ENCODE measurements around the gene MIGA2.

MIGA2 gene

DNA sequence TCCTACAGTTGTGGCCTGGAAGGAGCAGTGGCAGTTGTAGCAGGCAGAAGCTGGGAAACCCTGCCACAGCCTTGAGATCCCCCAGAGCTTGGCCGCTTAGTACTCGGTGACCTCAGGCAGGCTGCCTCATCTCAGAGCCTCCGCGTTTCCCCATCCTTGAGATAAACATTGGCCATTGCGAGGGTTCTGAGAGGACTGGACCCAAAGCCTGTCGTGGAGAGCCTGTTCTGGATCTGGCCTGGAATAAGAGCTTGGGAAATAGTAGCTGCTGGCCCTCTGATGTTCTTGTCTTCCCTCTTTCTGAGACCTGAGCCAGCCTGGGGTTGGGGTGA, 1.3 kb downstream of the MIGA2 start:
- no peak for DNase-seq (ENCODE audit: low read depth)

GRCh38 chr9:129038109-129038852, 1.9 kb downstream of the MIGA2 start:
- no peak for DNase-seq (ENCODE audit: low read depth)

DNA sequence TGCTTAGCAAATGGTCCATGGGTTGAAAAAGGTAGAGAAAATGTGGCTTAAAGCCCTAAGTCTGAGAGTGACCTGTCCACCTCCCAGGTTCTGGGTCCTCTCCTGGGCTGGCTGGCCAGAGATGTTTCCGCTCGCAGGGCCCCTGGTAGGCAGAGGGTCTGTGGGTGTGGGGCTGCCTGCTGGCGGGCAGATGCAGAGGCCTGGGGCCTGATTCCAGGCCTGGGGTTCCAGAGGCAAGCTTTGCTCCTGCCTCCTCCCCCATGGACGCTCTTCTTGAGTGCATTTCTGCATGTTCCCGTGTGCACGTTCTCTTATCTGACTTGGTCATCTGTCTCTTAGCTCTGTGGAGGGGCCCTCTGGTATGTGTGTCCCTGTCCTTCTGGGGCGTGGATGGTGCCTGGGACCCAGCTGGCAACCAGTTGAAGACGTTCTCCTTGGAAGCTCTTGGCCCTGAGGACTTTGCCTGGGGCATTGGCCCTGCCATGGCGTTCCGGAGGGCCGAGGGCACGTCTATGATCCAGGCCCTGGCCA, 3.8 kb downstream of the MIGA2 start:
- DNase-seq (ENCODE audit: low read depth) = no peak

DNA sequence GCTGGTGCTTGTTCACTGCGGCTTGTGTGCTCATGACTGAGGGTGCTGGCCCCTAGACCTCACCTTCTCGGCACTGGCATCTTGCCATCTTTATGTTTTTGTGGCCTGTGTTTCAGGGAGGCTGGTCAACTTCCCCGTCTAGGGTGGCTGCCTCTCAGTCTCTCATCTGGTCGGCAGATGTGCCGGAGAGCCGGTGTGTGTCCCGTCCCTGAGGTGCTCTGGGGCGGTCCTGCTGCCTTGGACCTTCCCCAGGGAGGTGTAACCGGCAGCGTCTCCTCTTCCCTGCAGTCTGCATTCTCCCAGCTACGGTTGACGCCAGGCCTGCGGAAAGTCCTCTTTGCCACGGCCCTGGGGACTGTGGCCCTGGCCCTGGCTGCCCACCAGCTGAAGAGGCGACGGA, 5.6 kb downstream of the MIGA2 start:
- DNase-seq (ENCODE audit: low read depth) = no peak

- no peak for DNase-seq (ENCODE audit: low read depth)
These were observed 16.2 kb downstream of the MIGA2 start for GRCh38 chr9:129052592-129052991.

DNA sequence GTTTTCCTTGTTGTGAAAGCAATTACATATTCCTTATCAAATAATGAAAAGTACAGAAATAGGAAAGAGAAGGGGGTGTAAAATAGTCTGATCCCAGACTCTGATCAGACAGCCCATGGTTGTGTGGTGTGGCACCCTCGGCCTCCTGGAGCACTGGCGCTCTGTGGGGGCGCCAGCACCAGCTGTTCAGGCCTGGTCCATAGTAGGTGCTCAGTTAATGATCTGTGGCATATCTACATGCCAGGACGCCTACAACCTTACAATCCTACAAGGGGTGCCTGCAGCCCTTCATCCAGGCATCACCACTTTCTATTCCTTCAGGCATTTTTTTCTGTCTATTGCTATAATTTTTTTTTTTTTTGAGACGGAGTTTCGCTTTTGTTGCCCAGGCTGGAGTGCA, 16.6 kb downstream of the MIGA2 start:
- DNase-seq (ENCODE audit: low read depth) = no peak

DNA sequence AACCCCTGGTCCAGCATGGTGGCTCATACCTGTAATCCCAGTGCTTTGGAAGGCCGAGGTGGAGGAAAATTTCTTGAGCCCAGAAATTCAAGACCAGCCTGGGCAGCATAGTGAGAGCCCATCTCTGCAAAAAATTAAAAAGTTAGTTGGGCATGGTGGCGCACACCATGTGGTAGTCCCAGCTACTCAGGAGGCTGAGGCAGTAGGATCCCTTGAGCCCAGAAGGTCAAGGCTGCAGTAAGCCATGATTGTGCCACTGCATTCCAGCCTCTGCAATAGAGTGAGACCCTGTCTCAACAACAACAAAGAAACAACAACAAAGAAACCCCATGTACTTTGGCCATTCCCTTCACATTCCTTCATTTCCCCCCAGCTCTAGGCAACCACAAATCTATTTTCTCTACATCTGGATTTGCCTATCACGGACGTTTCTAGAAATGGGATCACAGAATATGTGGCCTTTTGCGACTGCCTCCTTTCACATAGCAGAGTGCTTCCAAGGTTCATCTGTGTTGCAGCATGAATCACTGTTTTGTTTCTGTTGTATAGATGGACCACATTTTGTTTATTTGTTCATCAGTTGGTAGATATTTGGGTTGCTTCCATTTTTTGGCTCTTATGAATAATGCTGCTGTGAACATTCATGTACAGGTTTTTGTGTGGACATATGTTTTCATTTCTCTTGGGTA, 17.9 kb downstream of the MIGA2 start:
- no peak for DNase-seq (ENCODE audit: low read depth)

- no peak for DNase-seq (ENCODE audit: low read depth)
These were observed 22.8 kb downstream of the MIGA2 start for GRCh38 chr9:129058965-129059795.

DNA sequence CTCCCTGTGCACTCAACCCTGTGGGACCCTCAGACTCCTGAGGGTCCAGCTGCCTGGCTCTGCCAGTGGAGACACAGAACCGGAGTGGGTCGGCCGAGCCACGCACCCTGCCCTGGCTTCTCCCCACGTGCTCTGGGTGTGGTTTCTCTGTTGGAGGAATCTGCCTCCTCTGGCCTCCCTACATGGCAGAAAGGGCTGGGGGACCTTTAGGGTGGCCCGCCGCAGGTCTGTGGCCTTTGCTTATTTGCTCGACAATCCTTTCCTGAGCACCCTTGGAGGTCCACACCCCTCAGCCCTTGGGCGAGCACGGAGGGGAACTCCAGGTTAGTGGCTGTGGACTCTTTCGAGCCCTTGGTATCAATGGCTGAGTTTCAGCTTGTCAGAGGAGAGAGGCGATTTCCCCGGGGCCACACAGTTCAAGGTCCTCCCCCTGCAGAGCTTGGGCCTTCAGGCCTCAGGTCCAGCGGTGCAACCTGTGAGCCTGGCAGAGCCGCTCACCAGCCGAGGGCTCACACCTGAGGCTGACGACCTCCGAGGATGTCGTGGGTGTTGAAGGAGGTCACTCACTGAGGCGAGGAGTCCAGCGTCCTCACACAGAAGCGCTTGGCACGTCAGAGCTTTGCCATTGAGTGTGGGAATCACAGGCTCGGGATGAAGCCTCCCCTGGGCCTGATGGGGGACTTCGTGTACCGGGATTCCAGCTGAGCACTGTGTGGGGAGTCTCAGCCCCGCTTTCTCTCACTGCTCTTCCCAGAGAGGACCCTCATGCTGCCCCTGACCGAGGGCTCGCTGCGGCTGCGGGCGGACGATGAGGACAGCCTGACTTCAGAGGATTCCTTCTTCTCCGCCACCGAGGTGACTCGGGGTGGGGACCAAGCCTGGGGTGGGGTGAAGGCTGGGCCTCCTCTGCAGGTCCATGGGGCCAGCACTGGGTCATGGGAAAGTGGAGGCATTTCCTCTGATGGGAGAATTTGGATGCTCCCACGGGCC, 23.7 kb downstream of the MIGA2 start:
- DNase-seq (ENCODE audit: low read depth) = no peak

GRCh38 chr9:129060991-129061390, 24.6 kb downstream of the MIGA2 start:
- DNase-seq (ENCODE audit: low read depth) = no peak

DNA sequence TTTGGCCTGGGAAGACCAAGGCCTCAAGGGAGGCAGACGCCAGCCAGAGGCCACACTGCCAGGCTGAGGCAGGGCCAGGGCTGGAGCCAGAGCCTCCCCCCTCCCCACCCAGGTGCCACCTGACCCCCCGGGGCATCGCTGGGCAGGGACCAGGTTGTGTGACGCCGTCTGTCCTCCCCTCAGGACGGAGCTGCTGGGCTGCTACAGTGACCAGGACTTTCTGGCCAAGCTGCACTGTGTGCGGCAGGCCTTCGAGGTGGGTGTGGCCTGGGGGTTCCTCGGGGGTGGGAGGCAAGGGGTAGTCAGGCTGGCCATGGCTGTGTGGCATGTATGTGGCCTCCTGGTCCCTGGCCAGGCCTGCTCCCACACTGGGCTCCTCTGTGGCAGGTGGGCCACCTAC, 26.6 kb downstream of the MIGA2 start:
- no peak for DNase-seq (ENCODE audit: low read depth)

DNA sequence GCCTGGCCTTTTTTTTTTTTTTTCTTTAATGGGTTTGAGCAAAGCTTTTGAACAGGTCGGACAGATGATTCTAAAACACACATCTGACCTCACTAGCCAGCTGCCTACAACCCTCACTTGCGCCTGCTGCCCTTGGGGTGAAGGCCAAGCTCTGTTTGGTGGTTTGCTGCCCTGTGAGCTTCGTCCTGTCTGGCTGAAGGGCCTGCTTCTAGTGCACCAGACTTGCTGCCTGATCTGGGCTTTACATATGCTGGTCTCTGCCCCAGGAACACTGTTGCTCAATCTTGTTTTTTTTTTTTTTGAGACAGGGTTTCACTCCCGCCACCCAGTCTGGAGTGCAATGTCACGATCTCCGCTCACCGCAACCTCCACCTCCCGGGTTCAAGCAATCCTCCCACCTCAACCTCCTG, 28.1 kb downstream of the MIGA2 start:
- no peak for DNase-seq (ENCODE audit: low read depth)

GRCh38 chr9:129068110-129068509, 31.7 kb downstream of the MIGA2 start:
- DNase-seq (ENCODE audit: low read depth) = no peak

DNA sequence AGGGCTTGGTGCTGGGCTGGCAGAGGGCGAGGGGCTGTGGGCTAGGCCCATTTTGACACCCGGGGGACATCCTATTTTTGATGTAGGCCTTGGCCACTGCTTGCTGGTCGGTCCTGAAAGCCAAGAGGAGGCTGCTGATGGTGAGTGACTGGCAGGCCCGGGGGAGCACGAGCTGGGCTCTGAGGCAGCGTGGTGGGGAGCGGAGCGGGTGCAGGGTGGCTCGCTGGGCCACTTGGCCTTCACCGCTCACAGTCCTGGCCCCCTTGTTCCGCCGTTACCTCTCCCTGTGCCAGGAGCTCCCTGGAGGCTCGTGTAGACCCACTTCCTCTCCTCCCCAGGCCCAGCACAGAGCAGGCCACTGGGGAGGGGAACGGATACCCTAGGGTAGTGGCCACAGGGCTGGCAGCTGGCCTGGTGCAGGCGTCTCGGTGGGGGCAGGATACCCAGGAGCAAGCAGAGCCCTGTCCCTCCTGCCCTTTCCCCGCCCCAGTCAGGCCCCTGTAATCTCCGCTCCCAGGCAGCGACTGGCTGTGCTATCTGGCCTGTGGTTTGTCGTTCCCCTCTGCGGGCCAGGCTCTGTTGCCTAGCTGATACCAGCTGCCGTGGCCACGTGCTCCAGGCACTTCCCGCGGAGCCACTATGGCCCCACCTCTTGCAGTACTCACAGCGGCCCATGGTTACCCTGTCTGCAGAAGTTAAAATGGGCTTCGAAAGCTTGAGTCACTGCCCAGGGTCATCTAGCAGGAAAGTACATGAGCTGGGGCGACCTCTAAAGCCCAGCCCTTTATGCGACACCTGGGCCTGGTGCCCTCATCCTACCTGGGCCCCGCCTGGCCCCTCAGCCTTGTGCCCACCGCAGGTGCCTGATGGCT, 32.8 kb downstream of the MIGA2 start:
- peak; percentile 42 for DNase-seq (ENCODE audit: low read depth)

- DNase-seq (ENCODE audit: low read depth) = no peak
These were observed 33.6 kb downstream of the MIGA2 start for GRCh38 chr9:129069862-129070641.

GRCh38 chr9:129070696-129071525, 34.5 kb downstream of the MIGA2 start:
- no peak for DNase-seq (ENCODE audit: low read depth)

DNA sequence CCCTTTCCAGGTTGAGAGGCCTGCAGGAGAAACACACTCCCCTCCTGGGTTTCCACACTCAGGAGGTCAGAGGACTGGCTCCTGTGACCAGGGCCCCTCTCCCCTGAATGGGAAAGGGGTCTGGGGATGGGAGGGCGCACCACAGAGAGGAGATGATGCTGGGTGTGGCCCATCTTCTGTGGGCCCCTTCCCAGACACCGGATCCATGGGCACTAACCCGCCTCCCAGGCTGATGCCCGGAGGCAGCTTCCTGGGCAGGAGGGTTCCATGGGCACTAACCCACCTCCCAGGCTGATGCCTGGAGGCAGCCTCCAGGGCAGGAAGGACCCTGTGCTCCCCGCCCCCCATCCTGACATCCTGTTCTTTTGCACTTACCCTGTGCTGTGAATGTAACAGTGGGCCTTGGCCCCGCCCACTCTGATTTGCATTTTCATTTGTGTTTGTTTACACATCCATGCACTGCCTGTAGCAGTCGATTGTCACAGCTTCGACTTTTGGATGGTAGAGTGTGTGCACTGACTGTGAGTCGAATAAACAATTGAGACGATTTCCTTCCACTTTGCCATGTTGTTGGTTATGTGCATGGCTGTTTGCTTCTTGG, 35.2 kb downstream of the MIGA2 start:
- DNase-seq (ENCODE audit: low read depth) = no peak

- no peak for DNase-seq (ENCODE audit: low read depth)
These were observed 35.7 kb downstream of the MIGA2 start for GRCh38 chr9:129072171-129072570.

Measured in activated gamma-delta T cell treated with anti-CD3 and anti-CD28 coated beads, Interleukin-2, amount 50 U/mL, for 16 hours (primary cell).